SU-DHL-6 (cell line): ENCODE measurements around the gene ITGA2B.
A peak's percentile ranks its signal among the peaks of the same experiment; 100 is the strongest.

ENCODE experiments used
- H2AFZ ChIP-seq: fragments of 200-600 bp; sonication (generic); 2 replicates; pipeline ENCODE4 v1.6.1; 2014; ENCODE audit warnings: low read depth, mild to moderate bottlenecking, moderate library complexity, mixed read lengths, antibody characterized with exemption, low read length; ENCODE audit not compliant: severe bottlenecking
- H3F3A ChIP-seq: fragments of 200-600 bp; shearing (Covaris generic); 2 replicates; pipeline ENCODE4 v1.6.0; 2016; ENCODE audit warnings: antibody characterized with exemption, mild to moderate bottlenecking; ENCODE audit not compliant: insufficient read depth
- H3K27ac ChIP-seq: fragments of 200-600 bp; sonication (generic); 2 replicates; pipeline ENCODE4 v1.5.1; 2016; ENCODE audit warnings: low read depth, mild to moderate bottlenecking, low read length, moderate library complexity, mixed read lengths
- H3K27me3 ChIP-seq: fragments of 200-600 bp; sonication (generic), shearing (Covaris generic); 2 replicates; pipeline ENCODE4 v1.6.0; 2014; ENCODE audit warnings: mild to moderate bottlenecking, low read length
- H3K36me3 ChIP-seq: fragments of 200-600 bp; sonication (generic); 2 replicates; pipeline ENCODE4 v1.6.1; 2014; ENCODE audit warnings: mild to moderate bottlenecking, low read length, mixed read lengths
- H3K4me2 ChIP-seq: fragments of 300-600, 200-600 bp; shearing (Covaris generic), sonication (generic); 2 replicates; pipeline ENCODE4 v1.6.0; 2014; ENCODE audit warnings: low read length, low read depth, mild to moderate bottlenecking; ENCODE audit not compliant: poor library complexity, severe bottlenecking
- H3K4me3 ChIP-seq: fragments of 200-600 bp; sonication (generic); 2 replicates; pipeline ENCODE4 v1.5.1; 2014; ENCODE audit warnings: antibody characterized with exemption, low read length, mild to moderate bottlenecking, mixed read lengths; ENCODE audit not compliant: insufficient read depth, poor library complexity, severe bottlenecking
- H3K79me2 ChIP-seq: fragments of 200-600 bp; sonication (generic); 2 replicates; pipeline ENCODE4 v1.6.1; 2014; ENCODE audit warnings: mild to moderate bottlenecking, low read length, moderate library complexity; ENCODE audit not compliant: insufficient read depth
- H3K9ac ChIP-seq: fragments of 200-600 bp; sonication (generic); 2 replicates; pipeline ENCODE4 v1.7.0; 2014; ENCODE audit warnings: mild to moderate bottlenecking, low read length
- H3K9me2 ChIP-seq: fragments of 200-600 bp; sonication (generic); replicated peaks from 2 replicates; pipeline ENCODE4 v1.6.1; 2014; ENCODE audit warnings: low read length; ENCODE audit not compliant: insufficient read depth
- H3K9me3 ChIP-seq: fragments of 200-600 bp; sonication (generic); 2 replicates; pipeline ENCODE4 v1.6.1; 2014; ENCODE audit warnings: low read length, mixed read lengths; ENCODE audit not compliant: insufficient read depth
- H4K20me1 ChIP-seq: fragments of 200-600 bp; sonication (generic); 2 replicates; pipeline ENCODE4 v1.6.1; 2014; ENCODE audit warnings: low read depth, mild to moderate bottlenecking, antibody characterized with exemption, low read length, moderate library complexity, mixed read lengths
- EZH2phosphoT487 ChIP-seq: fragments of 200-600 bp; sonication (generic), shearing (Covaris generic); conservative IDR thresholded peaks from 2 replicates; pipeline ENCODE4 v1.6.1; 2018; ENCODE audit warnings: mild to moderate bottlenecking, antibody characterized with exemption, low read length, moderate library complexity, mixed read lengths
- TF ChIP-seq, protein P1 (sequence below): fragments of 200-600 bp; sonication (generic); IDR thresholded peaks from one replicate; pipeline ENCODE4 v1.5.1; 2017; ENCODE audit warnings: antibody characterized with exemption, mild to moderate bottlenecking, low read length, moderate library complexity; ENCODE audit not compliant: insufficient read depth, poor library complexity, severe bottlenecking

Gene ITGA2B

DNA sequence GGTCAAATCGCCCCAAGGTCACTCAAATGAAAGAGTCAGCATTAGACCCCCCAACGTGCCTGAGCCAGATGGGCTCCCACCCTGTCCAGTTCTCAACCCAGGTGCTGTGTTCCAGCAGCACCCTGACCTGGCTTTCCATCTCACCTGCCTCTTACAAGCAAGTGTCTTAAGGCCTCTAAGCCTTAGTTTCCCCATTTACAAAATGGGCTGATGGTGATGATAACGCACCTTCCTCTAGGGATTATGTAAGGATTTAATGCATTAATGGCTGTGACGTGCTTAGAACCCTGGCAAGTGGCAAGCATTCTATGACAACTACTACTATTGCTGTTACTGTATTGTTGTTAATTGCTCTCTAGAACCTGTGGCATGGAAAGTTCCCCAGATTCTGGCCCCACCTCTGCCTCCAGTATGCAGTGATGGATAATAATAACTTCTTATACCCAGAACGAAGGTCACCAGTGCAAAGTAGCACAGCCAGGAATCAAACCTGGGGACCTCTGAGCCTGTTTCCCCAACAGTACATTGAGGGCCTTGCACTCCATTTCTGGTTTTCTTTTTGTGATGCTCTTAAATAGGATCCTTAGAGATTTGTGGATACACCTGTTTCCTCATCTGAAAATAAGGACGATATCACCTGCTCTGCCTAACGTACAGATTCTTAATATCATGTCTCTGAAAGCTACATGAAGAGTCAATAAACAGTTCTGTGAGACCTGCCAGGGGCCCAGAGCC, 61.6 kb downstream of the ITGA2B start:
- no peaks in the 10 kb centered on the region for H3K27me3 ChIP-seq

DNA sequence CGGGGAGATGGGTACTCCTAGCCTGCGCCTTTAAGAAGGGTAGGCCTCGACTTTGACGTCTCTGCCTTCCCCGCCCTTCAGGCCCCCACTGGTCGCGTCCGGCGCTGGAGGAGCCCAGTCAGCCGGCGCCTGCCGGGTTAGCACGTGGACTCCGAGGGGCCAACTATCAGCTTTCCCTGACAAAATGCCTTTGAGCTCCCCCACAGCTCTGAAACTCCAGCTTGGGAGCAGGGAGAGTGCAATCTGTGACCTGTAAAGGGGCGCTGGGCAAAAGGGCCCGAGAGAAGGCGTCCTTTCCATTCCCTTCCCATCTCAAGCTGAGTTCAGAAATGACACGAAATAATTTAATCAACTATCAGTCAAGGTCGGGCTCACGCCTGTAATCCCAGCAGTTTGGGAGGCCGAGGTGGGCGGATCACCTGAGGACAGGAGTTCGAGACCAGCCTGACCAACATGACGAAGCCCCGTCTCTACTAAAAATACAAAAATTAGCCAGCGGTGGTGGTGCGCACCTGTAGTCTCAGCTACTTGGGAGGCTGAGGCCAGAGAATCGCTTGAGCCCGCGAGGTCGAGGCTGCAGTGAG, 62.5 kb downstream of the ITGA2B start:
- Histone ChIP-seq H3K9ac (peak overlapping the region; percentile 76; the same call in 1 of the 2 replicates), H2AFZ (no peak overlapping the region), H3K4me3 (peak overlapping the region; percentile 42), H3K9me3 (no peaks in the 10 kb centered on the region), H3K79me2 (peaks cover 9% of the 10 kb centered on the region), H3K36me3 (no peaks in the 10 kb centered on the region), H3K9me2 (no peaks in the 10 kb centered on the region), H3K27me3 (no peaks in the 10 kb centered on the region), H3K27ac (peak overlapping the region; percentile 4; the same call in 1 of the 2 replicates), H3K4me2 (peak overlapping the region; percentile 51), H3F3A (peaks cover 26% of the 10 kb centered on the region), H4K20me1 (no peaks in the 10 kb centered on the region)
- TF ChIP-seq EZH2phosphoT487, result no peak
- TF ChIP-seq, protein P1, sequence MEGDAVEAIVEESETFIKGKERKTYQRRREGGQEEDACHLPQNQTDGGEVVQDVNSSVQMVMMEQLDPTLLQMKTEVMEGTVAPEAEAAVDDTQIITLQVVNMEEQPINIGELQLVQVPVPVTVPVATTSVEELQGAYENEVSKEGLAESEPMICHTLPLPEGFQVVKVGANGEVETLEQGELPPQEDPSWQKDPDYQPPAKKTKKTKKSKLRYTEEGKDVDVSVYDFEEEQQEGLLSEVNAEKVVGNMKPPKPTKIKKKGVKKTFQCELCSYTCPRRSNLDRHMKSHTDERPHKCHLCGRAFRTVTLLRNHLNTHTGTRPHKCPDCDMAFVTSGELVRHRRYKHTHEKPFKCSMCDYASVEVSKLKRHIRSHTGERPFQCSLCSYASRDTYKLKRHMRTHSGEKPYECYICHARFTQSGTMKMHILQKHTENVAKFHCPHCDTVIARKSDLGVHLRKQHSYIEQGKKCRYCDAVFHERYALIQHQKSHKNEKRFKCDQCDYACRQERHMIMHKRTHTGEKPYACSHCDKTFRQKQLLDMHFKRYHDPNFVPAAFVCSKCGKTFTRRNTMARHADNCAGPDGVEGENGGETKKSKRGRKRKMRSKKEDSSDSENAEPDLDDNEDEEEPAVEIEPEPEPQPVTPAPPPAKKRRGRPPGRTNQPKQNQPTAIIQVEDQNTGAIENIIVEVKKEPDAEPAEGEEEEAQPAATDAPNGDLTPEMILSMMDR, result no peak

More for the DNA sequence above, 61.6 kb downstream of the ITGA2B start:
- Histone ChIP-seq H3K9ac (peak overlapping the region; percentile 2; the same call in 1 of the 2 replicates), H3K9me3 (no peaks in the 10 kb centered on the region), H3K36me3 (no peaks in the 10 kb centered on the region), H3F3A (peaks cover 26% of the 10 kb centered on the region), H2AFZ (no peak overlapping the region), H3K4me2 (peak overlapping the region; percentile 9), H4K20me1 (no peaks in the 10 kb centered on the region), H3K4me3 (no peak overlapping the region), H3K27ac (peak overlapping the region; percentile 30; the same call in 1 of the 2 replicates), H3K9me2 (no peaks in the 10 kb centered on the region), H3K79me2 (peaks cover 9% of the 10 kb centered on the region)
- TF ChIP-seq EZH2phosphoT487, result no peak
- TF ChIP-seq, protein P1, result no peak

DNA sequence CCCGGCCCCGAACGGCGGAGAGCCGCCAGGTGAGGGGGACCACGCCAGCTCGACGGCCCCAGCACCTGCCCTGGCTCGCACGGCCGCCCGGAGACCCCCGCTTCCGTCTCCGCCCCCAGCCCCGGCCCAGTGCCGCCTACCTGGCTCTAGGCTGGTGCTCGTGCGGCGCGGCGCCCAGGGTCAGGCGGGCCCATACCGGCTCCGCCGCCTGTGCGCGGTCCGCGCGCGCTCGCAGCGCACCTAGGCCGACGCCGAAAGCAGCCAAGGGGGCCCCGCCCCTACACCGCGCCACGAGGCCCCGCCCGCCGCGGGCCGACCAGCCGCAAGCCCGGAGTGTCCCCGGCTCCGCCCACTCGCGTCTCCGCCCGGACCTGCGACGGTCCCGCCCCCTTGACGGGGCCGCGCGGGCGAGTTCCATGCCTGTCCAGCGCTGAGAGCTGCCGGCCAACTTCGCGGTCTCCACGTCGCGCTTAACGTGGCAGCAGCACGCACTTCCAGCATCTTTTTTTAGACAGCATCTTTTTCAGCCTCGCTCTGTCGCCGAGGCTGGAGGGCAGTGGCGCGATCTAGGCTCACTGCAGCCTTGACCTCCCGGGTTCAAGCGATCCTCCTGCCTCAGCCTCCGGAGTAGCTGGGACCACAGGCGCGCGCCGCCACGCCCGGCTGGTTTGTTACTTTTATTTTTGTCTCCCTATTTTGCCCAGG, 64.7 kb downstream of the ITGA2B start, which contains the start of gene SLC25A39:
Gene SLC25A39 (minus strand): TSS at position 253 of the 705 bp plus-strand sequence. CDS start 1,261 bp downstream, outside the sequence.
- peak within 1 kb of the TSS; percentile 71 for H3K4me3 ChIP-seq

More for the DNA sequence above, 64.7 kb downstream of the ITGA2B start, which contains the start of gene SLC25A39:
- Histone ChIP-seq H3K79me2 (peaks cover 9% of the 10 kb centered on the region), H3K4me2 (peak within 1 kb of the TSS; percentile 92), H3F3A (peaks cover 23% of the 10 kb centered on the region), H3K9me2 (no peaks in the 10 kb centered on the region), H3K9ac (peak within 1 kb of the TSS; percentile 76), H3K27me3 (no peaks in the 10 kb centered on the region), H3K36me3 (no peaks in the 10 kb centered on the region), H3K9me3 (no peaks in the 10 kb centered on the region), H3K27ac (peak within 1 kb of the TSS; percentile 93), H2AFZ (peak within 1 kb of the TSS; percentile 30), H4K20me1 (no peaks in the 10 kb centered on the region)
- TF ChIP-seq, protein P1, result no peak
- TF ChIP-seq EZH2phosphoT487, result no peak
